OCI-LY7 (cell line): ENCODE measurements around the gene DUS1L.

Experiments
- CTCF ChIP-seq: fragments of 200-600 bp; sonication (generic); conservative IDR thresholded peaks from 2 replicates; pipeline ENCODE4 v1.5.1; 2014; ENCODE audit warnings: mild to moderate bottlenecking, antibody characterized with exemption, low read length, moderate library complexity, mixed read lengths
- EZH2phosphoT487 ChIP-seq: fragments of 200-600 bp; sonication (generic); IDR thresholded peaks from 2 replicates; pipeline ENCODE4 v1.6.1; 2018; ENCODE audit warnings: low read depth, borderline replicate concordance, mild to moderate bottlenecking, mixed run types, antibody characterized with exemption, low read length, moderate library complexity, mixed read lengths

- TF ChIP-seq CTCF (no peak), EZH2phosphoT487 (no peak)
Measured at GRCh38 chr17:82058230-82058854, 7.3 kb downstream of the DUS1L start.
